Stomach (tissue), 4 donors: ENCODE data around the gene TEAD4.

Experiments used
- EP300 ChIP-seq: sonication (generic); formaldehyde crosslinking; IDR thresholded peaks from one replicate; pipeline ENCODE4 v1.6.1; 2017; ENCODE audit warnings: antibody characterized with exemption
- TF ChIP-seq, protein P1 (sequence below), 7 experiments: fragments of 450-650 bp in 4 of 7; fragments of 200-600 bp in 3 of 7; sonication (generic) in 3 of 7; IDR thresholded peaks; one replicate each; pipeline ENCODE4 v1.5.1; 2016 to 2019; ENCODE audit warnings: antibody characterized with exemption in 7 of 7, control low read depth in 2 of 7, mild to moderate bottlenecking in 1 of 7

DNA sequence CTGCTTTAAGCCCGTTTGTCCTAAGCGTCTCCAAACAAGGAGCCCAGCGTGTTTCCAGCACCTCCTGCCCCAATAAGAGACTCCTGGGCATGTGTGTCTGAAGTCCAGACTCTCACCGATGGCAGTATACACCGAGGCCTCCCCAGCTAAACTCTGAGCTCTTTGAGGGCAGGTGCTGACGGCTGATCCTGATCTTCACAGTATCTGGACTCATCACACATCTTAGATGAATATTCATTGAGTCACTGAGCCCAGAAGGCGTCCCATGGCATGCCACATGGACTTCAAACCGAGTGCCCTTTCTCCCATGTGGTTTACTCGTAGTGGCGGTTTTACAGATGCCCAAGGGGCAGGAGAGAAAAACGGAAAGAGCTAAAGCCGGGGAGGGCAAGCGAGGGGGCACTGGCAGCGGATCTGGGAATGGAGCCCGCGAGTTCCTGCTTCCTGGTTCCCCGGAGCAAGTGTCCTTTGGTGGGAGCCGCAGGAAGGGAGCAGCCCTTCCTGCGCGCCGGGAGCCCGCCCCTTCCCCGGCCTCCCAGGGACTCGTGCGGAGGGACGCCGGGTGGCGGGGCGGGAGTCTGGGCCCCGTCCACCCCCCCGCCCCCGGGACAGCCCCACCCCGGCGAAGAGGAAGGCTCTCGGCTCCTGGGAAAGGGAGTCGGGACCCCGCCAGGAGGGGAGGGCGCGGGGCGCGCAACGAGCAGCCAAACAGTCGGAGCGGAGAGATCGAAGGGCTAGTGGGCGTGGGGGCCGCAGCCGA is 585 bp upstream of the TEAD4 start:
- TF ChIP-seq, protein P1, sequence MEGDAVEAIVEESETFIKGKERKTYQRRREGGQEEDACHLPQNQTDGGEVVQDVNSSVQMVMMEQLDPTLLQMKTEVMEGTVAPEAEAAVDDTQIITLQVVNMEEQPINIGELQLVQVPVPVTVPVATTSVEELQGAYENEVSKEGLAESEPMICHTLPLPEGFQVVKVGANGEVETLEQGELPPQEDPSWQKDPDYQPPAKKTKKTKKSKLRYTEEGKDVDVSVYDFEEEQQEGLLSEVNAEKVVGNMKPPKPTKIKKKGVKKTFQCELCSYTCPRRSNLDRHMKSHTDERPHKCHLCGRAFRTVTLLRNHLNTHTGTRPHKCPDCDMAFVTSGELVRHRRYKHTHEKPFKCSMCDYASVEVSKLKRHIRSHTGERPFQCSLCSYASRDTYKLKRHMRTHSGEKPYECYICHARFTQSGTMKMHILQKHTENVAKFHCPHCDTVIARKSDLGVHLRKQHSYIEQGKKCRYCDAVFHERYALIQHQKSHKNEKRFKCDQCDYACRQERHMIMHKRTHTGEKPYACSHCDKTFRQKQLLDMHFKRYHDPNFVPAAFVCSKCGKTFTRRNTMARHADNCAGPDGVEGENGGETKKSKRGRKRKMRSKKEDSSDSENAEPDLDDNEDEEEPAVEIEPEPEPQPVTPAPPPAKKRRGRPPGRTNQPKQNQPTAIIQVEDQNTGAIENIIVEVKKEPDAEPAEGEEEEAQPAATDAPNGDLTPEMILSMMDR (IDR thresholded peaks at IDR 0.05) = no peak
- TF ChIP-seq EP300 = no peak
